Measurements from ENCODE around the gene CLDN18.

The CLDN18 gene

GRCh38 chr3:138007898-138008297, 2.1 kb upstream of the CLDN18 start:
- no peak for ATAC-seq
- H3K4me1 Mint-ChIP-seq, result no peaks in the 10 kb centered on the region
- H3K27ac Mint-ChIP-seq, result no peak overlapping the region
- H3K4me3 Mint-ChIP-seq, result no peak overlapping the region
- H3K36me3 Mint-ChIP-seq (ENCODE audit: low read depth), result no peaks in the 10 kb centered on the region
- no peaks in the 10 kb centered on the region for H3K9me3 Mint-ChIP-seq
- DNase-seq, result no peak
- peaks cover 4% of the 10 kb centered on the region for H3K27me3 Mint-ChIP-seq

- ATAC-seq (no peak), DNase-seq (no peak)
- Mint-ChIP-seq H3K4me3 (no peak overlapping the region), H3K27me3 (peaks cover 6% of the 10 kb centered on the region), H3K36me3 (ENCODE audit: low read depth) (no peaks in the 10 kb centered on the region), H3K4me1 (no peaks in the 10 kb centered on the region), H3K9me3 (no peaks in the 10 kb centered on the region), H3K27ac (no peak overlapping the region)
Measured at GRCh38 chr3:138010273-138010590, 267 bp downstream of the CLDN18 start.

- no peak overlapping the region for H3K27ac Mint-ChIP-seq
- ATAC-seq, result no peak
- peaks cover 6% of the 10 kb centered on the region for H3K27me3 Mint-ChIP-seq
- DNase-seq, result no peak
- no peaks in the 10 kb centered on the region for H3K4me1 Mint-ChIP-seq
- no peaks in the 10 kb centered on the region for H3K9me3 Mint-ChIP-seq
- H3K36me3 Mint-ChIP-seq (ENCODE audit: low read depth), result no peaks in the 10 kb centered on the region
- H3K4me3 Mint-ChIP-seq, result no peak overlapping the region
Measured at GRCh38 chr3:138011722-138012121, 1.8 kb downstream of the CLDN18 start.

GRCh38 chr3:138012526-138012925, 2.6 kb downstream of the CLDN18 start:
- H3K27me3 Mint-ChIP-seq, result peaks cover 6% of the 10 kb centered on the region
- no peaks in the 10 kb centered on the region for H3K4me1 Mint-ChIP-seq
- no peak overlapping the region for H3K27ac Mint-ChIP-seq
- H3K36me3 Mint-ChIP-seq (ENCODE audit: low read depth), result no peaks in the 10 kb centered on the region
- no peak for DNase-seq
- no peaks in the 10 kb centered on the region for H3K9me3 Mint-ChIP-seq
- no peak for ATAC-seq
- H3K4me3 Mint-ChIP-seq, result no peak overlapping the region

GRCh38 chr3:138016065-138016464, 6.1 kb downstream of the CLDN18 start:
- Mint-ChIP-seq H3K4me3 (no peak overlapping the region), H3K36me3 (ENCODE audit: low read depth) (no peaks in the 10 kb centered on the region), H3K27ac (no peak overlapping the region), H3K9me3 (no peaks in the 10 kb centered on the region), H3K27me3 (peaks cover 6% of the 10 kb centered on the region), H3K4me1 (no peaks in the 10 kb centered on the region)
- no peak for DNase-seq
- ATAC-seq, result no peak

GRCh38 chr3:138019281-138020069, 9.5 kb downstream of the CLDN18 start:
- no peak overlapping the region for H3K27ac Mint-ChIP-seq
- H3K9me3 Mint-ChIP-seq, result no peaks in the 10 kb centered on the region
- no peak overlapping the region for H3K4me3 Mint-ChIP-seq
- ATAC-seq (no peak), DNase-seq (no peak)
- H3K4me1 Mint-ChIP-seq, result no peaks in the 10 kb centered on the region
- peaks cover 3% of the 10 kb centered on the region for H3K27me3 Mint-ChIP-seq
- H3K36me3 Mint-ChIP-seq (ENCODE audit: low read depth), result no peaks in the 10 kb centered on the region

- H3K4me3 Mint-ChIP-seq, result no peak overlapping the region
- no peak overlapping the region for H3K27ac Mint-ChIP-seq
- H3K9me3 Mint-ChIP-seq, result no peaks in the 10 kb centered on the region
- ATAC-seq, result no peak
- peaks cover 5% of the 10 kb centered on the region for H3K27me3 Mint-ChIP-seq
- no peaks in the 10 kb centered on the region for H3K36me3 Mint-ChIP-seq (ENCODE audit: low read depth)
- H3K4me1 Mint-ChIP-seq, result no peaks in the 10 kb centered on the region
- no peak for DNase-seq
Measured at GRCh38 chr3:138023754-138024153, 13.8 kb downstream of the CLDN18 start.

- DNase-seq (no peak), ATAC-seq (no peak)
- Mint-ChIP-seq H3K4me1 (no peaks in the 10 kb centered on the region), H3K27me3 (peaks cover 5% of the 10 kb centered on the region), H3K36me3 (ENCODE audit: low read depth) (no peaks in the 10 kb centered on the region), H3K4me3 (no peak overlapping the region), H3K9me3 (no peaks in the 10 kb centered on the region), H3K27ac (no peak overlapping the region)
Measured at GRCh38 chr3:138025553-138025952, 15.6 kb downstream of the CLDN18 start.

GRCh38 chr3:138027821-138028220, 17.9 kb downstream of the CLDN18 start:
- ATAC-seq, result no peak
- Mint-ChIP-seq H3K27ac (no peak overlapping the region), H3K4me3 (no peak overlapping the region), H3K27me3 (peaks cover 5% of the 10 kb centered on the region), H3K36me3 (ENCODE audit: low read depth) (no peaks in the 10 kb centered on the region), H3K4me1 (no peaks in the 10 kb centered on the region), H3K9me3 (no peaks in the 10 kb centered on the region)
- DNase-seq, result no peak

- no peak for DNase-seq
- no peak for ATAC-seq
- Mint-ChIP-seq H3K4me1 (no peaks in the 10 kb centered on the region), H3K36me3 (ENCODE audit: low read depth) (no peaks in the 10 kb centered on the region), H3K9me3 (no peaks in the 10 kb centered on the region), H3K4me3 (no peak overlapping the region), H3K27me3 (peaks cover 8% of the 10 kb centered on the region), H3K27ac (no peak overlapping the region)
Measured at GRCh38 chr3:138030734-138031280, 20.8 kb downstream of the CLDN18 start.

- ATAC-seq, result no peak
- Mint-ChIP-seq H3K4me1 (no peaks in the 10 kb centered on the region), H3K27ac (no peak overlapping the region), H3K27me3 (peaks cover 6% of the 10 kb centered on the region), H3K36me3 (ENCODE audit: low read depth) (no peaks in the 10 kb centered on the region), H3K9me3 (no peaks in the 10 kb centered on the region), H3K4me3 (no peak overlapping the region)
- no peak for DNase-seq
Measured at GRCh38 chr3:138031536-138031935, 21.6 kb downstream of the CLDN18 start.

GRCh38 chr3:138032567-138032966, 22.6 kb downstream of the CLDN18 start:
- no peaks in the 10 kb centered on the region for H3K36me3 Mint-ChIP-seq (ENCODE audit: low read depth)
- no peak for ATAC-seq

GRCh38 chr3:138033202-138033691, 23.3 kb downstream of the CLDN18 start:
- no peaks in the 10 kb centered on the region for H3K4me1 Mint-ChIP-seq
- H3K9me3 Mint-ChIP-seq, result no peaks in the 10 kb centered on the region
- ATAC-seq (no peak), DNase-seq (no peak)
- peaks cover 6% of the 10 kb centered on the region for H3K27me3 Mint-ChIP-seq
- no peak overlapping the region for H3K27ac Mint-ChIP-seq
- no peaks in the 10 kb centered on the region for H3K36me3 Mint-ChIP-seq (ENCODE audit: low read depth)
- no peak overlapping the region for H3K4me3 Mint-ChIP-seq

More at GRCh38 chr3:138032567-138032966, 22.6 kb downstream of the CLDN18 start:
- Mint-ChIP-seq H3K4me3 (no peak overlapping the region), H3K27ac (no peak overlapping the region), H3K9me3 (no peaks in the 10 kb centered on the region), H3K27me3 (peaks cover 6% of the 10 kb centered on the region), H3K4me1 (no peaks in the 10 kb centered on the region)
- DNase-seq, result no peak

GRCh38 chr3:138034918-138035317, 25.0 kb downstream of the CLDN18 start:
- H3K27me3 Mint-ChIP-seq, result peaks cover 10% of the 10 kb centered on the region
- H3K36me3 Mint-ChIP-seq (ENCODE audit: low read depth), result no peaks in the 10 kb centered on the region
- no peak overlapping the region for H3K27ac Mint-ChIP-seq
- no peak overlapping the region for H3K4me3 Mint-ChIP-seq
- no peak for DNase-seq
- H3K4me1 Mint-ChIP-seq, result no peaks in the 10 kb centered on the region
- no peaks in the 10 kb centered on the region for H3K9me3 Mint-ChIP-seq
- no peak for ATAC-seq

- DNase-seq, result no peak
- ATAC-seq, result no peak
- H3K4me3 Mint-ChIP-seq, result no peak overlapping the region
- no peaks in the 10 kb centered on the region for H3K9me3 Mint-ChIP-seq
- H3K36me3 Mint-ChIP-seq (ENCODE audit: low read depth), result no peaks in the 10 kb centered on the region
- H3K27ac Mint-ChIP-seq, result no peak overlapping the region
- H3K4me1 Mint-ChIP-seq, result no peaks in the 10 kb centered on the region
- H3K27me3 Mint-ChIP-seq, result peaks cover 12% of the 10 kb centered on the region
Measured at GRCh38 chr3:138036572-138036971, 26.6 kb downstream of the CLDN18 start.
